Loucy (cell line): ENCODE data around the gene RPL38.

Experiments
- H2AFZ ChIP-seq: fragments of 200-600 bp; sonication (generic); 2 replicates; pipeline ENCODE4 v1.6.0; 2016; ENCODE audit warnings: antibody characterized with exemption, mild to moderate bottlenecking, low read length, moderate library complexity
- H3F3A ChIP-seq: fragments of 200-600 bp; 2 replicates; pipeline ENCODE4 v1.6.0; 2016; ENCODE audit warnings: antibody characterized with exemption, low read depth, mild to moderate bottlenecking
- H3K27me3 ChIP-seq: fragments of 200-600 bp; sonication (generic); 2 replicates; pipeline ENCODE4 v1.6.1; 2014; ENCODE audit warnings: low read length, mild to moderate bottlenecking; ENCODE audit not compliant: insufficient read depth, poor library complexity, severe bottlenecking
- H3K36me3 ChIP-seq: fragments of 200-600 bp; sonication (generic); 2 replicates; pipeline ENCODE4 v1.6.1; 2016; ENCODE audit warnings: low read length; ENCODE audit not compliant: insufficient read depth
- H3K4me1 ChIP-seq: fragments of 200-600 bp; sonication (generic); 2 replicates; pipeline ENCODE4 v1.5.1; 2014; ENCODE audit warnings: low read length, mild to moderate bottlenecking; ENCODE audit not compliant: insufficient read depth, poor library complexity, severe bottlenecking
- H3K4me2 ChIP-seq: fragments of 200-600 bp; sonication (generic); 2 replicates; pipeline ENCODE4 v1.6.0; 2014; ENCODE audit warnings: antibody characterized with exemption, low read length, low read depth, mild to moderate bottlenecking; ENCODE audit not compliant: poor library complexity, severe bottlenecking
- H3K4me3 ChIP-seq: fragments of 200-600 bp; sonication (generic); 2 replicates; pipeline ENCODE4 v1.5.1; 2014; ENCODE audit warnings: low read length, mild to moderate bottlenecking, mixed read lengths; ENCODE audit not compliant: poor library complexity, severe bottlenecking
- H3K79me2 ChIP-seq: fragments of 200-600 bp; sonication (generic); 2 replicates; pipeline ENCODE4 v1.6.1; 2014; ENCODE audit warnings: low read length; ENCODE audit not compliant: insufficient read depth
- H3K9ac ChIP-seq: fragments of 200-600 bp; sonication (generic); 2 replicates; pipeline ENCODE4 v1.6.0; 2014; ENCODE audit warnings: mild to moderate bottlenecking, low read depth, low read length, moderate library complexity; ENCODE audit not compliant: poor library complexity, severe bottlenecking
- H3K9me2 ChIP-seq: fragments of 200-600 bp; sonication (generic); replicated peaks from 2 replicates; pipeline ENCODE4 v1.6.1; 2016; ENCODE audit warnings: low read depth, low read length, mixed read lengths
- H3K9me3 ChIP-seq: fragments of 200-600 bp; sonication (generic); 2 replicates; pipeline ENCODE4 v1.6.1; 2014; ENCODE audit warnings: mild to moderate bottlenecking, antibody characterized with exemption, low read length, low read depth; ENCODE audit not compliant: insufficient read depth
- H4K20me1 ChIP-seq: fragments of 200-600 bp; sonication (generic); 2 replicates; pipeline ENCODE4 v1.6.0; 2014; ENCODE audit warnings: antibody characterized with exemption, low read length, mild to moderate bottlenecking; ENCODE audit not compliant: insufficient read depth, poor library complexity, severe bottlenecking
- EZH2phosphoT487 ChIP-seq: fragments of 200-600 bp; IDR thresholded peaks from 2 replicates; pipeline ENCODE4 v1.6.1; 2018; ENCODE audit warnings: antibody characterized with exemption, mild to moderate bottlenecking, moderate library complexity, borderline replicate concordance
- TF ChIP-seq, protein P1 (sequence below): fragments of 200-600 bp; sonication (generic); conservative IDR thresholded peaks from 2 replicates; pipeline ENCODE4 v1.5.1; 2014; ENCODE audit warnings: mild to moderate bottlenecking, antibody characterized with exemption, low read length

The RPL38 gene

DNA sequence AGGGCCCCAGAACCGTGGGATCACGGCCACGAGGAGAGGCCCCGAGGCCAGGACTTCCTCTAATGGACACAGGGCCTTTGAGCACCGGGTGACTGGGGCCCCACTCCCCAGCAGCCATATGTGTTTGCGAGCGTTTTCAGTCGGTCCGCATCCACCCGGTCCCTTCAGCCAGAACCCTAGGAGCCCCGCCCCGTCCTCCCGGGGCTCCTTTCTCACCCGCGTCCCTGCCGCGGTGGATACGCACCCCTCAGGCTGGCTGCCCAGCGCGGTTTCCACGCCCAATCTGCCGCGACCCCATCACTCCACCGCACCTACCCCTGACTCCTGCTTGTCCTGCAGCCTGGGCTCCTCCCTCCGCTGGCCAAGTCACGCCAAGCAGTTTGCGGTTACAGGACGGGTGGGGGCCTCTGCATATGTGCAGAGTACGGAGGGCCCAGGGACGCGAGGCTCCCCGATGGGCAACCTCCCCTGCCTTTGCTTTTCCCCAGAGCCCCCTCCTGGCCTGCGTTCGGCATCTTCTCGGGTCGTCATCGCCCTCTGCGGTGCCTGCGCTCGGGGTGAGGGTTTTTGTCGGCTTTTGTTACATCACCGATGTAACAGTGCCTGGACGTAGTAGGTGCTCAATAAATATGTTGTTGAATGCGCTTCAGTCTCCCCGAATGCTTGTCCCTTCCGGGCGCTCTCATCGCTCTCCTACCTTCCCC is 8.9 kb downstream of the RPL38 start:
- peaks cover 30% of the 10 kb centered on the region for H4K20me1 ChIP-seq
- H3K4me2 ChIP-seq = no peak overlapping the region
- no peaks in the 10 kb centered on the region for H3K27me3 ChIP-seq
- no peak overlapping the region for H3K4me3 ChIP-seq
- TF ChIP-seq EZH2phosphoT487 = no peak
- TF ChIP-seq, protein P1, sequence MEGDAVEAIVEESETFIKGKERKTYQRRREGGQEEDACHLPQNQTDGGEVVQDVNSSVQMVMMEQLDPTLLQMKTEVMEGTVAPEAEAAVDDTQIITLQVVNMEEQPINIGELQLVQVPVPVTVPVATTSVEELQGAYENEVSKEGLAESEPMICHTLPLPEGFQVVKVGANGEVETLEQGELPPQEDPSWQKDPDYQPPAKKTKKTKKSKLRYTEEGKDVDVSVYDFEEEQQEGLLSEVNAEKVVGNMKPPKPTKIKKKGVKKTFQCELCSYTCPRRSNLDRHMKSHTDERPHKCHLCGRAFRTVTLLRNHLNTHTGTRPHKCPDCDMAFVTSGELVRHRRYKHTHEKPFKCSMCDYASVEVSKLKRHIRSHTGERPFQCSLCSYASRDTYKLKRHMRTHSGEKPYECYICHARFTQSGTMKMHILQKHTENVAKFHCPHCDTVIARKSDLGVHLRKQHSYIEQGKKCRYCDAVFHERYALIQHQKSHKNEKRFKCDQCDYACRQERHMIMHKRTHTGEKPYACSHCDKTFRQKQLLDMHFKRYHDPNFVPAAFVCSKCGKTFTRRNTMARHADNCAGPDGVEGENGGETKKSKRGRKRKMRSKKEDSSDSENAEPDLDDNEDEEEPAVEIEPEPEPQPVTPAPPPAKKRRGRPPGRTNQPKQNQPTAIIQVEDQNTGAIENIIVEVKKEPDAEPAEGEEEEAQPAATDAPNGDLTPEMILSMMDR = no peak
- H3K4me1 ChIP-seq = no peaks in the 10 kb centered on the region
- H3F3A ChIP-seq = peaks cover 11% of the 10 kb centered on the region; the same call in 1 of the 2 replicates
- H3K9me2 ChIP-seq = no peaks in the 10 kb centered on the region
- H2AFZ ChIP-seq = no peak overlapping the region
- H3K36me3 ChIP-seq = peaks cover 39% of the 10 kb centered on the region; the same call in 1 of the 2 replicates
- peaks cover 21% of the 10 kb centered on the region for H3K79me2 ChIP-seq
- no peaks in the 10 kb centered on the region for H3K9me3 ChIP-seq
- H3K9ac ChIP-seq = no peak overlapping the region

DNA sequence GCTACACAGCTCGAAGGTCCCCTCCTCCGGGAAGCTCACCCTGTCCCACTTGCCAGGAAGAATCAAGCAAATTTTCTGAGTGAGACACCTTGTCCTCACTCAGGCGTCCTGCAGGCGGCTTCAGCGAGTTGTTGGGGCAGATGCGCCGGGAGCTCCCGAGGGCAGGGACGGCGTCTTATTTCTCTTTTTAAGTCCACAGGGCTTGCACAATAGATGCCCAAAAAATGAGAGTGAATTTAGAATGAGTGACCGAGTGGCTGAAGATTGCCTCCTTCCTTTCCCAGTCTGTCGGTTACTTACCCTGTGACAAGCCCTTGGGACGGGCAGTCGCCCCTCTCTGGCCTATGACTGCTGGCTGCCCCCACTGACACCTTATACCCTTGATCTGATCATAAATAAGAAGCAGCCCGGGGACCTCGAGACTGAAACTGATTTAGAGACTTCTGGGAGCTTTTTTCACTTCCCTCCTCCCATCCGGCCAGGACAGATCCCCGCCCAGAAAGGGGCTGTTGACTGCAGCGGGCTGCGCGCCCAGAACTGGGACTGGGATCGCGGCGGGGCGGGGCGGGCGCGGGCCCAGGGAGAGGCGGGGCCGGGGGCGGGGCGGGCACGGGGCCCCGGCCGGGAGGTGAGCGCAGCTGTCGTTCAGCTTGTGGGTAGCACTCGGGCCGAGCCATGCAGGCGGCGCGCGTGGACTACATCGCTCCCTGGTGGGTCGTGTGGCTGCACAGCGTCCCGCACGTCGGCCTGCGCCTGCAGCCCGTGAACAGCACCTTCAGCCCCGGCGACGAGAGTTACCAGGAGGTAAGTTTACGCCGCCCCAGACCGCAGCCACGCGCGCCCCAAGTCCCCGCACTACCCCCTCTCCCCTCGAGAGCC is 9.7 kb downstream of the RPL38 start, which contains the start of gene TTYH2:
TSS of gene TTYH2 (plus strand) at position 659 of the 879 bp plus-strand sequence. CDS start at position 676, 17 bp downstream.
- peaks cover 34% of the 10 kb centered on the region; the same call in 1 of the 2 replicates for H3K36me3 ChIP-seq
- peaks cover 24% of the 10 kb centered on the region for H4K20me1 ChIP-seq
- no peak for TF ChIP-seq EZH2phosphoT487
- TF ChIP-seq, protein P1 = no peak
- H3K9me3 ChIP-seq = no peaks in the 10 kb centered on the region
- H3K9ac ChIP-seq = no peak within 1 kb of the TSS
- H3K27me3 ChIP-seq = no peaks in the 10 kb centered on the region
- no peak within 1 kb of the TSS for H3K4me3 ChIP-seq
- H3K79me2 ChIP-seq = peaks cover 14% of the 10 kb centered on the region
- no peaks in the 10 kb centered on the region for H3K9me2 ChIP-seq
- no peak within 1 kb of the TSS for H3K4me2 ChIP-seq
- peaks cover 11% of the 10 kb centered on the region; the same call in 1 of the 2 replicates for H3F3A ChIP-seq
- H2AFZ ChIP-seq = no peak within 1 kb of the TSS
- H3K4me1 ChIP-seq = no peaks in the 10 kb centered on the region

DNA sequence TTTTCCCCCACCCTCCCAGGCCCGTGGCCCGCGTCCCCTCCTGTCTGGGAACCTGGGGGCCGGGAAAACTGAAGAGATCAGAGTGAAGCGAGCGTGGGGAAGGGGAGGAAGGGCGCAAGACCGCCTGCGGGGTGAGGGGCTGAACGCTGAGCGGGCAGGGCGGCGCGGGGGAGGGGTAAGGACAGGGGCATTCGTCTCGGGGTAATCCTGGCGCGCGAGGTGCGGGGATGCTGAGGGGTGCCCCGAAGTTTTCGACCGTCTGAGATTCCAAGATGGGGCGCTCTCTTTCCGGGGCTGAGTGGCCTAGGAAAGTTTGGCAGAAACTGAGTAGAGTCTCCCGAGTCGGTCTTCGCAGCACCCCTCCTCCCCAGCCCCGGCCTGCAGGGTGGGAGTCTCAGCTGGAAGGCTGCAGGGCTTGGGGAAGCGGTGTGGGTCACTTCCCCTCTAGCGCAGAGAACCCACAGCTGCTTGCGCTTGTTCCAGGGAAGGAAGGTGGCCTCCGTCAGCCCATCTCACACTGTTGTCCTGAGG is 10.4 kb downstream of the RPL38 start:
- no peaks in the 10 kb centered on the region for H3K4me1 ChIP-seq
- H3K79me2 ChIP-seq = peaks cover 10% of the 10 kb centered on the region
- H3K4me3 ChIP-seq = no peak overlapping the region
- no peak overlapping the region for H2AFZ ChIP-seq
- no peaks in the 10 kb centered on the region for H3K9me2 ChIP-seq
- peaks cover 8% of the 10 kb centered on the region; the same call in 1 of the 2 replicates for H3F3A ChIP-seq
- H3K9ac ChIP-seq = no peak overlapping the region
- H3K36me3 ChIP-seq = peaks cover 27% of the 10 kb centered on the region; the same call in 1 of the 2 replicates
- H3K4me2 ChIP-seq = no peak overlapping the region
- no peaks in the 10 kb centered on the region for H3K9me3 ChIP-seq
- TF ChIP-seq, protein P1 = no peak
- no peak for TF ChIP-seq EZH2phosphoT487
- H4K20me1 ChIP-seq = peaks cover 16% of the 10 kb centered on the region
- no peaks in the 10 kb centered on the region for H3K27me3 ChIP-seq
